ENCODE measurements around the gene ZNHIT2. TPM values are rescaled to one million over a fixed set of nuclear protein-coding genes. Genes with fewer than 3 reads are reported as not detected.

The ZNHIT2 gene
- total and polyA plus RNA-seq, 2 of the 13 experiments (the other 11 are each of a cell fraction or from before 2014, with no cell fraction given) = 1.1 to 6.5 TPM

DNA sequence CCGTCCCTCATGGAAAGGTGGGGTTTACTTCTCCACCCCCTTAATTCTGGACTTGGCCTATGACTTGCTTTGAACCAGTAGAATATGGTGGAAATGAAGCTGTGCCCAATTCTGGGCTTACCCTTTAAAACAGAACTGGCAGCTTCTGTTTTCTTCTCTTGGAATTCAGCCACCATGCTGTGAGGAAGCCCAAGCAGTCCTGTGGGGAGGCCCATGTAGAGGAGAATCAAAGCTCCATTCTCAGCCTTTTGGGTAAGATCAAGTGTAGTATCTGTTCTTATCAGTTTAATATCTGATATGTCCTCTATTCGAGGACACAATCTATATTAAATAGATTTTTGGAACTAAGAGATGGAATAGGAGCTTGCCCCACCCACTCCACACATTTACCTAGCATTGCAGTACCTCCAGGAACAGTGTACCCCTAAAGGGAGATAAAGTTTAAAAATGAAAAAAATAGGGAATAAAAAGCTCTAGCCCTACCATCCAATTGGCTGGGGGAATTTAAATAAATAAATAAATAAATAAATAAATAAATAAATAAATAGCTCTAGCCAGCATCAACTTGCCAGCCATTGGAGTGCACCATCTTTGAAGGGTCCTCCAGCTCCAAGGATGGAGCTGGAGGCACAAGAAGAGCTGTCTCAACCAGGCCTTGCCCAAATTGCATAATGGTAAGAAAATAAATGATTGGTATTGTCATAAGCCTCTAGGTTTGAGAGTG is 30.0 kb upstream of the ZNHIT2 start:
- no peak for TF ChIP-seq ARNT (IDR thresholded peaks at IDR 0.05)
- TF ChIP-seq NFYB (CRISPR knock-in tag; IDR thresholded peaks at IDR 0.05) = no peak
- TF ChIP-seq DRAP1 (CRISPR knock-in tag; IDR thresholded peaks at IDR 0.05) = no peak
- no peak for TF ChIP-seq ZNF546 (CRISPR knock-in tag; conservative IDR thresholded peaks at IDR 0.05)
- TF ChIP-seq RARA (CRISPR knock-in tag; IDR thresholded peaks at IDR 0.05) = no peak
- no peak for TF ChIP-seq HHEX (CRISPR knock-in tag; IDR thresholded peaks at IDR 0.05)
- TF ChIP-seq RBM22 (optimal IDR thresholded peaks at IDR 0.05; ENCODE audit: low read length) = no peak
- TF ChIP-seq BATF2 (CRISPR knock-in tag; IDR thresholded peaks at IDR 0.05) = no peak
- no peak for TF ChIP-seq FOSL2 (CRISPR knock-in tag; IDR thresholded peaks at IDR 0.05)
- no peak for TF ChIP-seq ZNF850 (CRISPR knock-in tag; conservative IDR thresholded peaks at IDR 0.05)
- no peak for TF ChIP-seq KLF12 (CRISPR knock-in tag; IDR thresholded peaks at IDR 0.05; ENCODE audit: borderline replicate concordance)
- TF ChIP-seq SETDB1 (CRISPR knock-in tag; IDR thresholded peaks at IDR 0.05; ENCODE audit: borderline replicate concordance) = no peak
- no peak for TF ChIP-seq SP4 (CRISPR knock-in tag; IDR thresholded peaks at IDR 0.05)
- TF ChIP-seq SSRP1 (CRISPR knock-in tag; IDR thresholded peaks at IDR 0.05) = no peak
- no peak for TF ChIP-seq TOE1 (CRISPR knock-in tag; IDR thresholded peaks at IDR 0.05)
- TF ChIP-seq, protein P1, sequence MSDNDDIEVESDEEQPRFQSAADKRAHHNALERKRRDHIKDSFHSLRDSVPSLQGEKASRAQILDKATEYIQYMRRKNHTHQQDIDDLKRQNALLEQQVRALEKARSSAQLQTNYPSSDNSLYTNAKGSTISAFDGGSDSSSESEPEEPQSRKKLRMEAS (IDR thresholded peaks at IDR 0.05) = no peak
- no peak for TF ChIP-seq GTF3A (CRISPR knock-in tag; conservative IDR thresholded peaks at IDR 0.05)
- TF ChIP-seq SMC3 (IDR thresholded peaks at IDR 0.05; ENCODE audit: low read length) = no peak
- TF ChIP-seq, protein P2, sequence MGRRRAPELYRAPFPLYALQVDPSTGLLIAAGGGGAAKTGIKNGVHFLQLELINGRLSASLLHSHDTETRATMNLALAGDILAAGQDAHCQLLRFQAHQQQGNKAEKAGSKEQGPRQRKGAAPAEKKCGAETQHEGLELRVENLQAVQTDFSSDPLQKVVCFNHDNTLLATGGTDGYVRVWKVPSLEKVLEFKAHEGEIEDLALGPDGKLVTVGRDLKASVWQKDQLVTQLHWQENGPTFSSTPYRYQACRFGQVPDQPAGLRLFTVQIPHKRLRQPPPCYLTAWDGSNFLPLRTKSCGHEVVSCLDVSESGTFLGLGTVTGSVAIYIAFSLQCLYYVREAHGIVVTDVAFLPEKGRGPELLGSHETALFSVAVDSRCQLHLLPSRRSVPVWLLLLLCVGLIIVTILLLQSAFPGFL (CRISPR knock-in tag; IDR thresholded peaks at IDR 0.05) = no peak
- in situ Hi-C loops (cut with HindIII; ENCODE audit: extremely low pct_ligation_motif_present, low pct_unique_long_range_greater_than_20kb) (no loop called here), intact Hi-C loops (cut with micrococcal nuclease; ENCODE audit: unreplicated experiment) (no loop called here)
- no peak overlapping the region for H3K4me2 ChIP-seq (ENCODE audit: low read depth, low read length)
- H3K9ac ChIP-seq (ENCODE audit: insufficient read depth, low read depth, low read length) = no peak overlapping the region
- H3K79me2 ChIP-seq (ENCODE audit: insufficient read depth, low read length) = no peaks in the 10 kb centered on the region
- no peak for DNase-seq (ENCODE audit: low spot score)
- no peaks in the 10 kb centered on the region for H3K27me3 ChIP-seq (ENCODE audit: control insufficient read depth in 1 of 2, insufficient read depth in 2 of 2, low read length in 2 of 2)
- FAIRE-seq = no peak
- ChIA-PET POLR2A (interaction anchor here (1.3 to 1.8 kb wide), 2 partner anchors 12 to 36 kb away, joined by 3 to 13 read pairs; partner anchors contain the start of gene TM7SF2), CTCF (ENCODE audit: low intra/inter-chr PET ratio, low total read pairs) (no interaction called here)
- peaks cover 40% of the 10 kb centered on the region for H3K4me1 ChIP-seq (ENCODE audit: insufficient read depth, low read length)
- no peak for ATAC-seq
- H3K27ac ChIP-seq (ENCODE audit: extremely low read length, insufficient read depth, low read length) = no peak overlapping the region
- 15% methylated on average over 2 of the region's 2 CpGs for WGBS (ENCODE audit: low lambda C conversion rate)
- no peak overlapping the region for H3K4me3 ChIP-seq (replicated peaks in 1 of 3; ENCODE audit: insufficient read depth in 1 of 3, low read depth in 2 of 3, low read length in 3 of 3)
- no TSS peak for BruUV-seq (replicated peaks)
- peaks cover 5% of the 10 kb centered on the region; the same call in 1 of the 2 replicates for H3K9me3 ChIP-seq (ENCODE audit: low read length)
- no peaks in the 10 kb centered on the region for H4K20me1 ChIP-seq (ENCODE audit: insufficient read depth, low read length)
- no peaks in the 10 kb centered on the region for H3K36me3 ChIP-seq (replicated peaks in 1 of 2; ENCODE audit: control insufficient read depth in 1 of 2, insufficient read depth in 2 of 2, low read length in 2 of 2)
- H2AFZ ChIP-seq (ENCODE audit: low read length) = no peak overlapping the region
